NCI-H1436 (cell line): ENCODE results near the gene SERTAD2.

Experiments
- DNase-seq: peaks from one replicate; lab custom pipeline; 2025; lab: John Stamatoyannopoulos, UW

Gene SERTAD2

GRCh38 chr2:64675860-64676259 lies 22.1 kb upstream of the SERTAD2 start:
- DNase-seq = no peak

GRCh38 chr2:64672708-64673107 lies 19.0 kb upstream of the SERTAD2 start:
- DNase-seq = no peak

GRCh38 chr2:64670047-64670446 lies 16.3 kb upstream of the SERTAD2 start:
- no peak for DNase-seq

- no peak for DNase-seq
These were observed 15.6 kb upstream of the SERTAD2 start for GRCh38 chr2:64669288-64669687.

DNA sequence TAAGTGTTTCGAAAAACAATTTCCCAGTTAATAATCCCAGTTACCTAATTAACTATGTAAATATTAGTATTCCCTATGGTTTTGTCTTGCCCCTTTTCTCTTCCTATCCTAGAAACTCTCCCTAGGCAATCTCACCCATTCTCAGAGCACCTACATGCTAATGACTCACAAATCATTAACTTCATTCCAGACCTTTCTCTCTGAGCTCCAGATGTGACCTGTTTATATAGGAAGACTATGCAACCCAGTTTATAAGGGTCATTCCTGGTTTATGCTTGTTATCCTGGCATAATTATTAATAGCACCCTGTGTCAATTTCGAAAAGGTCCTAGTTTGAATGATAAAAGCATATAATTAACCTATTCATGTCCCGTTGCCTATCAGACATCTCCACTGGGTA lies 14.8 kb upstream of the SERTAD2 start:
- no peak for DNase-seq

GRCh38 chr2:64667535-64667934 lies 13.8 kb upstream of the SERTAD2 start:
- no peak for DNase-seq

DNA sequence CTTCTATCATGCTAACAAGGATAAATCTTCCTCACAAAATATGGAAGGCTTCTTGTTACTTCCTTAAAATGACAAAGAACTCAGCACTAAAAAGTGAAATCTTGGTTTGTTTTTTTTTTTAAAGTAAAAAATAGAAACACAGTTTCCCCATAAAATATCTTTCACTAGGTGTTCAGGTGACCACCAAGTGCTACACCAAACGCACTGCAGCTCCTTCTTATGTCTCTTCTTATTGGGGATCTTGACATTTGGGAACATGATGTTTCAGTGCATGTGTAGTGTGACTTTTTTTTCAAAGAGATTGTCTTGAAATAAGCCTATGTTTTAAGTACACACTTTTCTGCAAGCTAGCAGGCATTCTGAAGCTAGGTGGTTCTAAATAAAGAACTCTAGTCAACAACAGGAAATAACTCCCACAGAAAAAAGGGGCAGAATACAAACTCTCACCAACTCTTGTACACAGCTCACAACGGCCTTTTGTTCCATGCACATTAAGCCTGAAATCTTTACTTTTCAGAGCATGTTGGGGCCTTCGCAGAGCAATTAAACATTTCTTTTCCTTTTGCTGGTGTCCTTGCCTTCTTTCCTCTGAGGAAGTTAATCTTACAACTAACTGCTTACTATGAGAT lies 13.2 kb upstream of the SERTAD2 start:
- DNase-seq = no peak

- no peak for DNase-seq
These were observed 12.0 kb upstream of the SERTAD2 start for GRCh38 chr2:64665709-64666108.

- DNase-seq = no peak
These were observed 9.7 kb upstream of the SERTAD2 start for GRCh38 chr2:64663402-64663801.

DNA sequence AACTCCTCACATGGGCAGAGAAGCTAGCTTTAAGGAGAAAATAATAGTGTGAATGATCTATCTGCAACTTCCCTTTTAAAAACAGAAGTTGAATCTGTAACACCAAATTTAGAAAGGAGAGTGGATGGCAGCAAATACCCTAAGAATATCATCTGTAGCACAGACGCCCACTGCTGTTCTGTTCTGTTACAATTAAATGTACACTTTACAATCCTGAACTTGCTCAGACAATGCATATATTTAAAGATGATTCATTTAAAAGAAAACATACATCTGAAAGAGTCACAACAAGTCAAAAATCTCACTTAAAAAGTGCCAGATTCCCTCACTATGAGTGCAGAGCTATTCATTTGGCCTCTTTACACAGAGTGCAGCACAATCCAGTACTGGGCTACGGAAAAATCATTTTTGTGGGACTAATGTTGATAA lies 8.0 kb upstream of the SERTAD2 start:
- no peak for DNase-seq

- no peak for DNase-seq
These were observed 5.5 kb upstream of the SERTAD2 start for GRCh38 chr2:64659252-64659651.

- DNase-seq = no peak
These were observed 4.6 kb upstream of the SERTAD2 start for GRCh38 chr2:64658269-64658668.

DNA sequence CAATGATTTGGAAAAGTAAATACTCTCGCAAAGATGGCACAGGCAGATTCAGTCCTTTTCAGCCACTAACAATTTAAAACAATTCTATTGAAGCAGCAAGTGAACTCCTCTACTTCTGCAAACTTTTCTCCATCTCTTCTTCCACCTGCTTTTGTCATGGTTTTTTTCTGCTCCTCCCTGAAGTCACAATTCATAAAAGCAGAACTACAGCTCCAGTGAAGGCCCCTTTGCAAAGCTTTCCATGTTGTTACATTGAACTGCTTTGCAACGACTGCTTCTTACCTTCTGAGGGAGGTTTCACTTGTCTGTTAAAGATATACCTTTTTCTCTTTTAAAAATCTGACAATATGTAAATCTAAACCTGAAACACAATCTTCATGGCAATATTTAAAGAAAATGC lies 3.7 kb upstream of the SERTAD2 start:
- no peak for DNase-seq

DNA sequence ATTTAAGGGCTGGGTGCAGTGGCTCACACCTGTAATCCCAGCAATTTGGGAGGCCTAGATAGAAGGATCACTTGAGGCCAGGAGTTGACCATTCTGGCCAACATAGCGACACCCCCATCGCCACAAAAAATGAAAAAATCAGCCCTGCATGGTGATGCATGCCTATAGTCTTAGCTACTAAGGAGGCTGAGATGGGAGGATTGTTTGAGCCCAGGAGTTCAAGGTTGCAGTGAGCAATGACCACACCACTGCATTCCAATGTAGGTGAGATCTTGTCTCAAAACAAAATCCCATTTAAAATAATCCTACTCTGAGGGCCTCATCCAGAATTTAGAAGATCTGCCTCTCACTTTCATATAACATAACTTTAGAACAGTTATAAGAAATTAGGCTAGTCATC lies 2.7 kb upstream of the SERTAD2 start:
- DNase-seq = no peak

- DNase-seq = no peak
These were observed 2.2 kb upstream of the SERTAD2 start for GRCh38 chr2:64655873-64656272.

- no peak for DNase-seq
These were observed 1.4 kb upstream of the SERTAD2 start for GRCh38 chr2:64655018-64655664.

GRCh38 chr2:64654063-64654811 lies 524 bp upstream of the SERTAD2 start:
- DNase-seq = peak; percentile 56

DNA sequence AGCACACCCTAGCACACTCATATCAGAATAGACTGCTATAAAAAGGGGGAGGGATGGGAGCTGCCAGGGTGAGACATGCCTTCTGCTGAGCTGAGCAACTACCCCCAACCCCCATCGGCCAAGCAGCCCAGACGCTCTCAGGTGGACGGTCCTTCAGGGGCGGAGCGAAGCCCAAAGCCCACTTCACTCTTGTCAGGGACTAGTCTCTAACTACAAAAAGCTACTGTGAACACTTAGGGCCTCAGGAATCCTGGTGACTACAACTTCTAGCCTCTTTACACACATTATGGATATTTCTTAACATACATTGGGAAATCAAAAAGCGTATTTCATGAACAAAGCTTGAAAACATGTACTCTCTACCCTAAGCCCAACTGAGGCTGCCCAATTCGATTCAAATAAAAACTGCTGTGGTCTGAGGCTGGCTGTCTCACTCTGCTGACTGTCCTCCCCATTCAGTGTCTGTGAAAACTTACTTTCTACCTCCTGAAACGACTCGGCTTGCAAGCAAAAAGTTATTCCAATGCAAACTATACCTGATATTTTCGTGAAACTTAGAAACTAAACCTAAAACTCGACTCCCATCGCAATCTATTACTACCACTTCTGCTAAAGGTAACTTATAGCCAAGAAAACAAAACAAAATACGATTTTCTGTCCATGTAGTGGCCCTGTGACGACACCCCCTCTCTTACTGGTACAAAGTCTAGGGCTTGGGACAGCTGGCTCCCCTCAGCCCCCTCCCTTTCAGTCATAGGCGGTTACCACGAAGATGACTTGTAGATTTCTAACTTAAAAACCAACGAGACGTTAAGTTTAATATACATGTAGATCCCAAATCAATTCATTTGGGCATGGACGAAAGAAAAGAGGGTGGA lies 1.2 kb downstream of the SERTAD2 start:
- DNase-seq = no peak

GRCh38 chr2:64651590-64651989 lies 2.1 kb downstream of the SERTAD2 start:
- no peak for DNase-seq

GRCh38 chr2:64650722-64651338 lies 2.9 kb downstream of the SERTAD2 start:
- DNase-seq = no peak

GRCh38 chr2:64650296-64650695 lies 3.4 kb downstream of the SERTAD2 start:
- DNase-seq = no peak

DNA sequence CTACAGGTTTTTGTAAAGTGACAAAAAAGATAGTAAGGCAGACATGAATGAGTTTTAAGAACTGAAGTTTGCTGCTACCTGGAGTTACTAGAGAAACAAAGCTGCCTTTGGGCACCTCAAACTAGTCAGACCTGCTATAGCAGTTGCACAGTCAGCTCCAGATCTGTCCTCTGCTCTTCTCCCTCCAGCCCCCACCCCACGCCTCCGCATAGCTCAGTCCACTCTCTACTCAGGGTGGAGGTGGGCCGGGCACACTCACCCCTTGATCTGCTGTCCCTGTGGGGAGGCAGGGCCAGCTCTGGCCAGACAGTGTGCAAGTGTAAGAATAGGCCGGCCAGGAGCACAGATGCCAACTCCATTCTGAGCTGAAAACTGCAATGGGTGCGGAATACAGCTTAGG lies 4.1 kb downstream of the SERTAD2 start:
- DNase-seq = no peak
